Hepatic stellate cell (primary cell): ENCODE results near the gene TBXAS1.

Experiments used
- DNase-seq: peaks from one replicate; pipeline ENCODE4 v3.0.0; 2011; ENCODE audit warnings: low spot score

TBXAS1 gene

GRCh38 chr7:139829025-139829774 lies at the start of gene TBXAS1:
Gene TBXAS1 (plus strand): TSS chr7:139829264. CDS start chr7:139829391, 127 bp downstream.
- no peak for DNase-seq

GRCh38 chr7:139782932-139783331 lies 46.1 kb upstream of the TBXAS1 start:
- no peak for DNase-seq

GRCh38 chr7:139783647-139784385 lies 45.2 kb upstream of the TBXAS1 start:
- DNase-seq = no peak

- DNase-seq = no peak
Measured at GRCh38 chr7:139784648-139785047, 44.4 kb upstream of the TBXAS1 start.

- DNase-seq = no peak
Measured at GRCh38 chr7:139791316-139791715, 37.7 kb upstream of the TBXAS1 start.

GRCh38 chr7:139797607-139798006 lies 31.5 kb upstream of the TBXAS1 start:
- DNase-seq = no peak

GRCh38 chr7:139798221-139798620 lies 30.8 kb upstream of the TBXAS1 start:
- DNase-seq = no peak

- no peak for DNase-seq
Measured at GRCh38 chr7:139798892-139799291, 30.2 kb upstream of the TBXAS1 start.

- DNase-seq = no peak
Measured at GRCh38 chr7:139799586-139799985, 29.5 kb upstream of the TBXAS1 start.

GRCh38 chr7:139804571-139804970 lies 24.5 kb upstream of the TBXAS1 start:
- DNase-seq = no peak

- no peak for DNase-seq
Measured at GRCh38 chr7:139807009-139807408, 22.1 kb upstream of the TBXAS1 start.

- DNase-seq = no peak
Measured at GRCh38 chr7:139808427-139808826, 20.6 kb upstream of the TBXAS1 start.

GRCh38 chr7:139808846-139809442 lies 20.1 kb upstream of the TBXAS1 start:
- no peak for DNase-seq

GRCh38 chr7:139811066-139811465 lies 18.0 kb upstream of the TBXAS1 start:
- DNase-seq = no peak

- no peak for DNase-seq
Measured at GRCh38 chr7:139813151-139813550, 15.9 kb upstream of the TBXAS1 start.

- no peak for DNase-seq
Measured at GRCh38 chr7:139813689-139814088, 15.4 kb upstream of the TBXAS1 start.

GRCh38 chr7:139817249-139817648 lies 11.8 kb upstream of the TBXAS1 start:
- no peak for DNase-seq

- no peak for DNase-seq
Measured at GRCh38 chr7:139820089-139820488, 9.0 kb upstream of the TBXAS1 start.

GRCh38 chr7:139821349-139822105 lies 7.5 kb upstream of the TBXAS1 start:
- no peak for DNase-seq

GRCh38 chr7:139822855-139823254 lies 6.2 kb upstream of the TBXAS1 start:
- no peak for DNase-seq

GRCh38 chr7:139823959-139824521 lies 5.0 kb upstream of the TBXAS1 start:
- peak; percentile 45 for DNase-seq
